ENCODE measurements around the gene THPO.

Gene THPO

GRCh38 chr3:184362668-184363546 lies 15.1 kb downstream of the THPO start:
- peaks cover 32% of the 10 kb centered on the region for H3K36me3 Mint-ChIP-seq (ENCODE audit: low read depth)
- H3K27me3 Mint-ChIP-seq (ENCODE audit: low read depth), result no peaks in the 10 kb centered on the region
- H3K4me1 Mint-ChIP-seq, result peaks cover 41% of the 10 kb centered on the region
- H3K4me3 Mint-ChIP-seq, result peak overlapping the region; percentile 91 to 99 (median 97)
- TF ChIP-seq, protein P1, sequence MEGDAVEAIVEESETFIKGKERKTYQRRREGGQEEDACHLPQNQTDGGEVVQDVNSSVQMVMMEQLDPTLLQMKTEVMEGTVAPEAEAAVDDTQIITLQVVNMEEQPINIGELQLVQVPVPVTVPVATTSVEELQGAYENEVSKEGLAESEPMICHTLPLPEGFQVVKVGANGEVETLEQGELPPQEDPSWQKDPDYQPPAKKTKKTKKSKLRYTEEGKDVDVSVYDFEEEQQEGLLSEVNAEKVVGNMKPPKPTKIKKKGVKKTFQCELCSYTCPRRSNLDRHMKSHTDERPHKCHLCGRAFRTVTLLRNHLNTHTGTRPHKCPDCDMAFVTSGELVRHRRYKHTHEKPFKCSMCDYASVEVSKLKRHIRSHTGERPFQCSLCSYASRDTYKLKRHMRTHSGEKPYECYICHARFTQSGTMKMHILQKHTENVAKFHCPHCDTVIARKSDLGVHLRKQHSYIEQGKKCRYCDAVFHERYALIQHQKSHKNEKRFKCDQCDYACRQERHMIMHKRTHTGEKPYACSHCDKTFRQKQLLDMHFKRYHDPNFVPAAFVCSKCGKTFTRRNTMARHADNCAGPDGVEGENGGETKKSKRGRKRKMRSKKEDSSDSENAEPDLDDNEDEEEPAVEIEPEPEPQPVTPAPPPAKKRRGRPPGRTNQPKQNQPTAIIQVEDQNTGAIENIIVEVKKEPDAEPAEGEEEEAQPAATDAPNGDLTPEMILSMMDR (IDR thresholded peaks at IDR 0.05; ENCODE audit: unreplicated experiment in 3 of 3), result peak; percentile 45 to 65 (median 54)
- no peaks in the 10 kb centered on the region for H3K9me3 Mint-ChIP-seq
- peak overlapping the region; percentile 94 to 99 (median 98) for H3K27ac Mint-ChIP-seq

DNA sequence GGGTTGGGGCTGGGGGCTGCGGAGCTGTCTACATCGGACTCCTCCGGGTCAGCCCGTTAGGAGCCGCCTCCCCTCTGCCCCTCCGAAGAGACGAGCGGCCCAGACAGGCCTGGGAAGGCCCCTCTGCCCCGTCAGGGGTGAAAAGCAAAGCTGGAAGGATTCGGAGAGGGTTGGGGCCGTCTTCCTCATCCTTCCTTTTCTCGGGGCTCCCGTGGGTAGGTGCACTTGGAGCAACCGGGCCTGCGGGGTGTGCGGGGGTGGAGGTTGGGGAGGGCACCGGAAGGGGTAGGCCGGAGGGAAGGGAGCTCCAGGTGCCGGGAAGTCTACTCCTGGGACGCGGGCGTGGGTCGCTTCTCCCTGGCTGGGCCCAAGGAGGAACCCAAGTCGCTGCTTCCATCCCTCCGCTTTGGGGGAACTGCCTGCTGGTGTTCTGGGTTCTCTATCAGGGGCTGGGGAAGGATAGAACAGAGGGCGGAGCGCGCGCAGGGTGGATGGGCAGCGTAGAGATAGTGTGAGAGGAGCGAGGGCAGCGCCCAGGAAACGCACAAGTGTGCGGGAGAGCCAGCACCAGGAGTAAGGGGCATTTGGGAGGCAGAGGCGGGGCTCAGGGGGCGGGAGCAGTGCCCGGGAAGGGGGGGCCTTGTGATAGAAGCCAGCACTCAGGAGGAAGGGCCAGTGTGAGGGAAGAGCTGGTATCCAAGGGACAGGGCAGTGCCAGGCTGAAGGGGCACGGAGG lies 15.9 kb downstream of the THPO start:
- peak overlapping the region; percentile 94 to 99 (median 98) for H3K27ac Mint-ChIP-seq
- peaks cover 25% of the 10 kb centered on the region for H3K36me3 Mint-ChIP-seq (ENCODE audit: low read depth)
- TF ChIP-seq, protein P1 (IDR thresholded peaks at IDR 0.05; ENCODE audit: unreplicated experiment in 3 of 3), result no peak
- H3K9me3 Mint-ChIP-seq, result no peaks in the 10 kb centered on the region
- H3K4me1 Mint-ChIP-seq, result peaks cover 36% of the 10 kb centered on the region
- peak overlapping the region; percentile 91 to 99 (median 94) for H3K4me3 Mint-ChIP-seq
- no peaks in the 10 kb centered on the region for H3K27me3 Mint-ChIP-seq (ENCODE audit: low read depth)

GRCh38 chr3:184361532-184361931 lies 16.5 kb downstream of the THPO start, which contains the start of the genes CLCN2 and POLR2H:
CLCN2 (minus strand) TSS chr3:184361605; CDS start chr3:184361479, 126 bp downstream.
POLR2H (plus strand) TSS chr3:184361710; CDS start chr3:184363493, 1,783 bp downstream.
- Mint-ChIP-seq H3K36me3 (ENCODE audit: low read depth) (peaks cover 24% of the 10 kb centered on the region), H3K27ac (peak within 1 kb of the TSS; percentile 94 to 99 (median 98)), H3K27me3 (ENCODE audit: low read depth) (no peaks in the 10 kb centered on the region), H3K4me1 (peaks cover 30% of the 10 kb centered on the region), H3K9me3 (no peaks in the 10 kb centered on the region), H3K4me3 (peak within 1 kb of the TSS; percentile 91 to 99 (median 96))
- TF ChIP-seq, protein P1 (IDR thresholded peaks at IDR 0.05; ENCODE audit: unreplicated experiment in 3 of 3), result no peak

DNA sequence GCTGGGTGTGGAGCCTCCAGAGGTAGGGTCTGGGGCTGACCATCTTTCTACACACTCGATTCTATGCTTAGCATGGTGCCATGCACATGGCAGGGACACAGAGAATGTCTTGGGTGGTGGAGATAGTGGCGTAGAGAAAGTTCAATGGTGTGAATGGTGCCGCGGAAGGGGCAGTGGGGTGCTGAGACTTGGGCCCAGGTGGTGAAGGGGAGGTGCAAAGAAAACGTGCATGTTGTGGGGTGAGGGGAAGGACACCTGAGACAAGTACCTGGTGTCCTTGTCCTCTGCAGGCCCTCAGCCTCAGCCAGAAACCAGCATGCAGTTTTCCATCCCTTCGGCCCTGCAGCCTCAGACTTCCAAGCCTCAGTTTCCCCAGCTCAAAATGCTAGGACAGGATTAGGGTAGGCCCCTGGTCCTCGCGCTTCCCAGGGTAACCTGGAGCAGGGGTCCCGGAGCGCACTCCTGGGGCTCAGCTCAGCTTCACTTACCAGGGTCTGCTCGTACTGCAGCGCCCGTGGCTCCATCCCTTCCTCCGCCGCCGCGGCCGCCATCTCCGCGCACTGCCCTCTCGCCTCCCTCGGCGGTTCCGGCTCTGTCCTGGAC lies 17.0 kb downstream of the THPO start:
- TF ChIP-seq, protein P1 (IDR thresholded peaks at IDR 0.05; ENCODE audit: unreplicated experiment in 3 of 3), result no peak
- Mint-ChIP-seq H3K36me3 (ENCODE audit: low read depth) (peaks cover 20% of the 10 kb centered on the region), H3K4me1 (peaks cover 29% of the 10 kb centered on the region), H3K9me3 (no peaks in the 10 kb centered on the region), H3K4me3 (peak overlapping the region; percentile 86 to 96 (median 93)), H3K27ac (peak overlapping the region; percentile 79 to 91 (median 88)), H3K27me3 (ENCODE audit: low read depth) (no peaks in the 10 kb centered on the region)

- Mint-ChIP-seq H3K4me3 (peak overlapping the region; percentile 86 to 96 (median 93)), H3K36me3 (ENCODE audit: low read depth) (peaks cover 20% of the 10 kb centered on the region), H3K27ac (peak overlapping the region; percentile 79 to 91 (median 88)), H3K27me3 (ENCODE audit: low read depth) (no peaks in the 10 kb centered on the region), H3K4me1 (peaks cover 29% of the 10 kb centered on the region), H3K9me3 (no peaks in the 10 kb centered on the region)
- TF ChIP-seq, protein P1 (IDR thresholded peaks at IDR 0.05; ENCODE audit: unreplicated experiment in 3 of 3), result no peak
Observed at GRCh38 chr3:184360070-184360928, 17.7 kb downstream of the THPO start.

Data from nephron (organoid).